Activated CD4-positive, alpha-beta T cell treated with anti-CD3 and anti-CD28 coated beads for 36 hours (primary cell): Measurements from ENCODE around the gene NDUFB2. TPM values are rescaled to one million over a fixed set of nuclear protein-coding genes. Genes with fewer than 3 reads are reported as not detected.

Experiments
- ATAC-seq: fragments of 200-7000 bp; cut with Tn5 transposase; one replicate; pipeline ENCODE4 v1.10.0; 2021; ENCODE audit warnings: mild to moderate bottlenecking, moderate library complexity
- CTCF ChIA-PET: fragments of 350-600 bp; sonication (Branson Sonifier 250); formaldehyde crosslinking; loops from one replicate; lab custom pipeline; 2021; ENCODE audit warnings: antibody characterized with exemption; lab: Charles Lee
- POLR2A ChIA-PET: fragments of 350-600 bp; sonication (Branson Sonifier 250); formaldehyde crosslinking; loops from one replicate; lab custom pipeline; 2021; ENCODE audit warnings: antibody characterized with exemption, inconsistent platforms; lab: Charles Lee
- DNase-seq: peaks from one replicate; pipeline ENCODE4 v3.0.0-alpha.2; 2020
- H3K27ac Mint-ChIP-seq: one replicate; pipeline ENCODE4 v1.8.0; 2021; ENCODE audit warnings: mixed read lengths
- H3K27me3 Mint-ChIP-seq: one replicate; pipeline ENCODE4 v1.8.0; 2021; ENCODE audit warnings: mixed read lengths
- H3K36me3 Mint-ChIP-seq: one replicate; pipeline ENCODE4 v1.8.0; 2021; ENCODE audit warnings: low read depth, mixed read lengths
- H3K4me1 Mint-ChIP-seq: one replicate; pipeline ENCODE4 v1.8.0; 2021; ENCODE audit warnings: mixed read lengths
- H3K4me3 Mint-ChIP-seq: one replicate; pipeline ENCODE4 v1.8.0; 2021; ENCODE audit warnings: mild to moderate bottlenecking, moderate library complexity, mixed read lengths
- H3K9me3 Mint-ChIP-seq: one replicate; pipeline ENCODE4 v1.8.0; 2021; ENCODE audit warnings: low read depth, mixed read lengths
- intact Hi-C, 2 experiments: fragments of 100-400 bp; cut with DNase I in 1 of 2; cut with micrococcal nuclease in 1 of 2; formaldehyde crosslinking; loops; one replicate each; pipeline versions ENCODE4 v1.14.2 to v1.15.1; 2022 to 2024; cut with DNase I, micrococcal nuclease
- total RNA-seq, 2 experiments: library from RNA; stranded (reverse); gene quantifications; one replicate each; pipeline ENCODE4 v1.2.3, GENCODE V29; 2021

Gene NDUFB2
- 100 to 1,000 TPM in 1 of 2 experiments, 10 to 100 TPM in 1; 83.8 to 162 TPM for total RNA-seq

DNA sequence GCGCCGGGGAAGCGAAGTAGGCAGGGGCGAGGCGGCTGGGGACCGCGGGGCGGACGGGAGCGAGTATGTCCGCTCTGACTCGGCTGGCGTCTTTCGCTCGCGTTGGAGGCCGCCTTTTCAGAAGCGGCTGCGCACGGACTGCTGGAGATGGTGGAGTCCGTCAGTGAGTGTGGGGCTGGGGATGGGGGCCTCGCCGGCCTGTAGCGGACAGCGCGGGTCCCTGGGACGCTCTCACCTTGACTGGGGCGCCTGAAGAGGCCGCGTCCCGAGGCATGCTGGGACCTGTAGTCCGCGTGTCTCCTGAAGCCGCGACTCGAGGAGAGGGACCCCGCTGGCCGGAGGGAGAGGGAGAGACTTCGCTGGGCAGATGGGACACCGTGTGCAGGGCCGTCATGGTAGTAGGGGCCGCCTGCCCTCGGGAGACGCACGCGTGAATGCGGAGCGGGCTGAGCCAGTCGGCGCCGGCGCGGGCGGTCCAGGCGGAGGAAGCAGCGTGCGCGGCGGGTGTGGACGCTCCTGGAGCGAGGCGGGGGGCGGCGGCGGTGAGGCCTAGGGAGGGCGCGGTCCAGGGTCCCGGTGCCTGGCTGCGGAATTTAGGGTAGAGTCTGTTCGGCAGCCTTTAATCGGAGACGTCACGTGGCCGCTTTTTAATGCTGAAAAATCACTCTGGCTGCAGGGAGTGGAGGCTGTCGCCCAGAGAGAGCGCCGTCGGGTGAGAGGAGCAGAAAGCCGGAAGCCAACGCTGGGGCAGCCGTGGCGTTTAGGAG, at the start of gene NDUFB2:
Gene NDUFB2 (plus strand): TSS at position 29 of the 767 bp plus-strand sequence. CDS start 37 bp downstream, at position 66.
- Mint-ChIP-seq H3K27me3 (no peaks in the 10 kb centered on the region), H3K4me3 (peak within 1 kb of the TSS; percentile 90), H3K4me1 (peaks cover 30% of the 10 kb centered on the region), H3K27ac (peak within 1 kb of the TSS; percentile 97), H3K9me3 (no peaks in the 10 kb centered on the region), H3K36me3 (peaks cover 18% of the 10 kb centered on the region)
- DNase-seq (peak; percentile 84), ATAC-seq (peak; percentile 91)
- ChIA-PET POLR2A (no interaction called here), CTCF (interaction anchor here (0.7 to 1.5 kb wide), 6 partner anchors 9 to 286 kb away, joined by 3 to 8 read pairs (median 4); no protein-coding TSS in a partner anchor)
- intact Hi-C loops = loop anchor here (1.0 to 2.0 kb wide), 11 partner anchors 24 to 1042 kb away; partner anchors contain the start of genes BRAF (in 2 of the 2), MKRN1 (in 2 of the 2), MRPS33 (in 2 of the 2) and AGK (in 1 of the 2)

DNA sequence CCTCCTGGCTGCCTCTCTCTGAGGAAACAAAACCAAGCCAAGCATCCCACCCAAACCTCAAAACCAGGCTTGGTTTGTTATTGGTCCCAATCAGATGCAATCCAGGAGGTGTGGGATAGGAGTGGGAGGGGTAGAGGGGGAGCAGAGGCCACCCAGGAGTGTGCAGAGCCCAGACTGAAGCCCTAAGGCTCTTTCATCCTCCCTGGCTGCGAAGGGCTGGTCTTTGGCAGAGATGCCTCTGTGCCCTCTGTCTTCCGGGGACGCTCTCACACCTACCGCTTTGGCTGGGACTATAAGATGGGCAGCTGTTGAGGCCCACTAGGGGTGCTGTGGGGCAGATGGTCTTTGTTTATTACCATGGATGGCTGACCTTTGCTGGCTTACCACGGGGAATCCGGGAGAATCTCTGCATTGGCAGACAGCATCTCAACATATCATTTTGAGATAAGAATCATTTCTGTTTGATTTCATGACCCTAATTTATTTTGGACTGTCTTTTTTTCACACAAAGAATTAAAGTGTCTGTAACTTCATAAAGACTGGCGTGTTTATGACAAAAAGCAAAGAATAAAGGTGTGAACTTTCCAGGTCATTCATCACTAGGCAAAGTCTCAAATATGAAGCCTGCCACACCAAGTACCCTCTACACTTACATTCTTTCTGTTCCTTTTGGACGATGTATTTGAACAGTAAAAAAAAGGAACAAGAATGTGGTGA, 49.4 kb upstream of the NDUFB2 start:
- peak; percentile 76 for ATAC-seq
- peaks cover 19% of the 10 kb centered on the region for H3K27me3 Mint-ChIP-seq
- POLR2A ChIA-PET = interaction anchor here (0.6 kb wide), 1 partner anchor 40 kb away, joined by 3 read pairs; no protein-coding TSS in a partner anchor
- no peaks in the 10 kb centered on the region for H3K9me3 Mint-ChIP-seq
- no peaks in the 10 kb centered on the region for H3K4me1 Mint-ChIP-seq
- H3K4me3 Mint-ChIP-seq = no peak overlapping the region
- DNase-seq = peak; percentile 57
- H3K27ac Mint-ChIP-seq = no peak overlapping the region
- intact Hi-C loops = no loop called here
- CTCF ChIA-PET = interaction anchor here (1.2 to 2.0 kb wide), 2 partner anchors 127 to 170 kb away, joined by 3 to 7 read pairs; no protein-coding TSS in a partner anchor
- no peaks in the 10 kb centered on the region for H3K36me3 Mint-ChIP-seq

DNA sequence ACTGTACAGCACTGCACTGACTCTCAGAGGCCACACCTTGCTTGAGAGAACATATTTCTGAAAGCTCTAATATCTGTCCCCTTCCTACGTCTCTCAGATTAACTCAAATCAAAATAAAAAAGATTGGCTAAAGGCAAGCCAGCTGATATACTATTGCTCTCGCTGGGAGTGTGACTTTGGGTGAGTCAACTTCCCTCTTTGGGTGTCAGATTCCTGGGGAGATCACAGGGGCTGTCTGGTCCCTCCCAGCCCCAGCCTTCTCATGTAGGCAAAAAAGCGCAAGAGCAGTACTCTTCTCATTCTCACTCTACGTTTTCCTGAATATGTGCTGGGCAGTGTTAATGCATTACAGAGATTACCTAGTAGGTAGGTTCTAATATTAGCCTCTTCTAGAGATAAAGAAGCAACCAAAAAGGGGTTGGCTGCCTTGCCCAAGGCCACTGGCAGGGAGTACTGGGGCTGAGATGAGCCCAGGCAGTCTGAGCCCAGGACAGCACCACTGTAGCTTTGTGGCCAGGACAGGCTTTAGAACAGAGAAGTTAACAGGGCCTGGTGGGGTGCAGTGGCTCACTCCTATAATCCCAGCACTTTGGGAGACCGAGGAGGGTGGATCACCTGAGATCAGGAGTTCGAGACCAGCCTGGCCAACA, 46.8 kb upstream of the NDUFB2 start:
- CTCF ChIA-PET = interaction anchor here (0.7 to 1.8 kb wide), 2 partner anchors 132 to 341 kb away, joined by 3 to 7 read pairs; no protein-coding TSS in a partner anchor
- DNase-seq (no peak), ATAC-seq (no peak)
- Mint-ChIP-seq H3K4me3 (no peak overlapping the region), H3K4me1 (peaks cover 4% of the 10 kb centered on the region), H3K36me3 (no peaks in the 10 kb centered on the region), H3K27ac (no peak overlapping the region), H3K9me3 (no peaks in the 10 kb centered on the region), H3K27me3 (peaks cover 9% of the 10 kb centered on the region)
- intact Hi-C loops = no loop called here
- POLR2A ChIA-PET = interaction anchor here (0.6 kb wide), 1 partner anchor 22 kb away, joined by 4 read pairs; no protein-coding TSS in a partner anchor

- intact Hi-C loops = no loop called here
- peaks cover 7% of the 10 kb centered on the region for H3K27me3 Mint-ChIP-seq
- no peak for DNase-seq
- no peaks in the 10 kb centered on the region for H3K36me3 Mint-ChIP-seq
- no peak overlapping the region for H3K27ac Mint-ChIP-seq
- ChIA-PET CTCF (interaction anchor here (0.6 kb wide), 1 partner anchor 219 kb away, joined by 4 read pairs; no protein-coding TSS in a partner anchor), POLR2A (no interaction called here)
- no peak for ATAC-seq
- H3K4me1 Mint-ChIP-seq = peaks cover 4% of the 10 kb centered on the region
- no peak overlapping the region for H3K4me3 Mint-ChIP-seq
- H3K9me3 Mint-ChIP-seq = no peaks in the 10 kb centered on the region
Measured at GRCh38 chr7:140650367-140650766, 46.1 kb upstream of the NDUFB2 start.

DNA sequence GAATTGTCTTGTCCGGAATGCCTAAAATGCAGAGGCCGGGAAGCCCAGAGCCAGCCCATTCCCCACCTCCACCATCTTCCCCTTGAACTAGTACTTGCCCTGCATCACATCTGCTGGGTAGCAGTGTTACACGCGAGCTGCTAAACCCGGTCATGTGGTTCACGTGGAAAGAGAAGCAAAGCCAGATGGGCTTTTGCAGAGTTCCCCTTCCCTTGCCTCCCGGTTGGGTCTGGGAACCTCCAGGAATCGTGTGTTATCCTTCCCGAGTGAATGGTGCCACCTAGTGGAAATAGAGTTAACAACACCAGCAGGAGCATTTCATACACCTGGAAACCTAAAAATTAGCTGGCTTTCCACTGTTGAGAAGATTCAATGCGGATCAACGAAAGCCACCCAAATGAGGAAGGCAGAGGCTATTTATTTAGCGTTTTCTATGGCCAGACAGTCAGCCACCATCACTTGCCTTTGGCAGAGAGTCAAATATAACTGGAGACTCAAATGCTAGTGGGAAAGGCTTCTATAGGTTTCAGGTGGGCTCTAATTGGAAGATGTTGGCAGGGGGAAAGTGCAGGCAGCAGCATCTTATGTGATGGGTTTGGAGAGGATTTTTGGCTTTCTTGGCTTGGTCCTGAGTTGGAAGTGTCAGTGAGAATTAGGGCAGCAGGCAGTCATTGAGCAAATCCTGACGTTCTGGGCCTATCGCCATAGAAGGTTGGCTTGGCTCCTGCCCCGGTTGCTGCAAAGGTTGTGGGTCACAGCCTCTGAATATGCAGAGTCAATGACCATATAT, 43.0 kb upstream of the NDUFB2 start:
- Mint-ChIP-seq H3K4me1 (peaks cover 14% of the 10 kb centered on the region), H3K4me3 (no peak overlapping the region), H3K9me3 (no peaks in the 10 kb centered on the region), H3K27me3 (peaks cover 14% of the 10 kb centered on the region), H3K27ac (no peak overlapping the region), H3K36me3 (no peaks in the 10 kb centered on the region)
- POLR2A ChIA-PET = no interaction called here
- DNase-seq (peak; percentile 46), ATAC-seq (peak; percentile 63)
- CTCF ChIA-PET = interaction anchor here (0.6 to 2.2 kb wide), 21 partner anchors 8 to 1008 kb away, joined by 3 to 26 read pairs (median 3); no protein-coding TSS in a partner anchor
- intact Hi-C loops = loop anchor here (1.0 kb wide), 3 partner anchors 135 to 178 kb away; no protein-coding TSS in a partner anchor

DNA sequence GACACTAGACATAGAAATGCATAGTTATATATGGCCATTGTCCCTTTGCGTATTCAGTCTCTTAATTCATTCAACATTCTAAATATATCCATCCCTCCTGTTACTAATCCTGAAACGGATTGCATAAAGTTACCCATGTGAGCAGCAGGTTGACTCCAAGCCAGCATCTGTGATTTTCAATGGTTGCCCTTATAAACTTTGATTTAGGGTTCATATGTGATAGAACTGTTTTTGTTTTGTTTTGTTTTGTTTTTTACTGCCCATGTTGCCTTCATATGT, 42.5 kb upstream of the NDUFB2 start:
- Mint-ChIP-seq H3K36me3 (no peaks in the 10 kb centered on the region), H3K4me1 (peaks cover 14% of the 10 kb centered on the region), H3K4me3 (no peak overlapping the region), H3K27ac (no peak overlapping the region), H3K9me3 (no peaks in the 10 kb centered on the region), H3K27me3 (peaks cover 14% of the 10 kb centered on the region)
- DNase-seq = no peak
- no peak for ATAC-seq
- ChIA-PET CTCF (interaction anchor here (0.6 to 2.2 kb wide), 18 partner anchors 9 to 1008 kb away, joined by 3 to 26 read pairs (median 4); no protein-coding TSS in a partner anchor), POLR2A (no interaction called here)
- intact Hi-C loops = no loop called here

- H3K27ac Mint-ChIP-seq = no peak overlapping the region
- POLR2A ChIA-PET = no interaction called here
Measured at GRCh38 chr7:140654661-140655060, 41.8 kb upstream of the NDUFB2 start.

GRCh38 chr7:140655511-140656408, 40.7 kb upstream of the NDUFB2 start:
- Mint-ChIP-seq H3K4me3 (no peak overlapping the region), H3K9me3 (no peaks in the 10 kb centered on the region), H3K36me3 (no peaks in the 10 kb centered on the region), H3K27me3 (peaks cover 11% of the 10 kb centered on the region), H3K4me1 (peaks cover 14% of the 10 kb centered on the region), H3K27ac (no peak overlapping the region)
- intact Hi-C loops = no loop called here
- ChIA-PET CTCF (interaction anchor here (0.7 to 1.8 kb wide), 3 partner anchors 138 to 202 kb away, joined by 3 to 6 read pairs (median 3); no protein-coding TSS in a partner anchor), POLR2A (no interaction called here)
- DNase-seq (no peak), ATAC-seq (no peak)

More at GRCh38 chr7:140654661-140655060, 41.8 kb upstream of the NDUFB2 start:
- peaks cover 14% of the 10 kb centered on the region for H3K4me1 Mint-ChIP-seq
- CTCF ChIA-PET = interaction anchor here (0.6 kb wide), 1 partner anchor 138 kb away, joined by 3 read pairs; no protein-coding TSS in a partner anchor
- H3K4me3 Mint-ChIP-seq = no peak overlapping the region
- no peaks in the 10 kb centered on the region for H3K9me3 Mint-ChIP-seq
- DNase-seq (no peak), ATAC-seq (no peak)
- peaks cover 14% of the 10 kb centered on the region for H3K27me3 Mint-ChIP-seq
- intact Hi-C loops = no loop called here
- no peaks in the 10 kb centered on the region for H3K36me3 Mint-ChIP-seq

DNA sequence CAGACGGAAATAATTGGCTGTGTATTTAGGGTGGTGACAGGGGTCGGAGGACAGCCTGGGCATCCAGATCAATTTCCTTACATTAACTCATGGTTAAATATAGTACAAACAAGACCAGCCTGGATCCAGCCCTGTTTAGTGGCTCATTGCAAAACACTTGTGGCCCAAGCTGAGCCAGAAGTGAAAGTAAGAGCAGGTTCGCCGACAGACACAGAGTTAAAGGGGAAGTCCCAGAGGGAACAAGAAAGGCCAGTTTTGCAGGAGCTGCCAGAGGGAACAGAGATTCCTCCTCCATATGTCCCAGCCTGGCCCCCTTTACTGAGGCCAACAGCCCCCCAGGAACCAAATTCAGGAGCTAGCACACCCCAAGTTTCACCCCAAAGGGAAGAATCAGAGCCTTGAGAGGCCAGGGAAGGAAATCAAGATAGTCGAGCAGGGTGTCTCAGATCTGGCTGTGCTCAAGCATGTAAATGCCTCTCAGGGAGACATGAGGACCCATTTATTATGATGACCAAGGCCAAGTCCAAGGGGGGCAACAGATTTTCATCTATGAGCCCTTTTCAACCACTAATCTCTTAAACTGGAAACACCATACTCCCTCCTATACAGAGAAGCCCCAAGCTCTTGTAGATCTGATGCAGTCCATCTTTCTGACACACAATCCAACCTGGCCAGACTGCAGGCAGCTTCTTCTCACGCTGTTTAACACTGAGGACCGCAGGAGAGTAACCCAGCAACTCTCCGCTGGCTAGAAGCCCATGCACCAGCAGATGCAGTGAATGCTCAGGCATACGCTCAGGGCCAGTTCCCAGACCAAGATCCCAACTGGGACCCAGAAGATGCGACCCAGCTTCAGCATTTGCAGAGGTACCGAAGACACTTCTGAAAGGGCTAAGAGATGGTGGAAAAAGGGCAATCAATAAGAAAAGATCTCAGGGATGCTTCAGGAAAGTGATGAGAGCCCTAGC, 39.7 kb upstream of the NDUFB2 start:
- Mint-ChIP-seq H3K9me3 (no peaks in the 10 kb centered on the region), H3K36me3 (no peaks in the 10 kb centered on the region), H3K4me1 (peaks cover 14% of the 10 kb centered on the region), H3K4me3 (peak overlapping the region; percentile 34), H3K27me3 (peaks cover 11% of the 10 kb centered on the region), H3K27ac (no peak overlapping the region)
- DNase-seq = peak; percentile 63
- ChIA-PET CTCF (interaction anchor here (0.7 to 1.8 kb wide), 3 partner anchors 8 to 180 kb away, joined by 3 to 6 read pairs (median 4); no protein-coding TSS in a partner anchor), POLR2A (interaction anchor here (0.7 kb wide), 1 partner anchor 122 kb away, joined by 4 read pairs; no protein-coding TSS in a partner anchor)
- intact Hi-C loops = no loop called here
- ATAC-seq = peak; percentile 90
